HCT116 (cell line): ENCODE results near the gene ANP32B. TPM values are rescaled to one million over a fixed set of nuclear protein-coding genes. Genes with fewer than 3 reads are reported as not detected.

Experiments used
- ATAC-seq: fragments of 200-7000 bp; cut with Tn5 transposase; 2 replicates; pipeline ENCODE4 v1.9.1; 2020; ENCODE audit warnings: mild to moderate bottlenecking, moderate library complexity
- BruUV-seq: library from RNA; stranded (reverse); fragments of 400-500 nt; replicated peaks from 2 replicates; lab custom pipeline; 2021; lab: Mats Ljungman, UMichigan
- CTCF ChIA-PET: fragments of 300-600 bp; sonication (Branson Sonifier 250); formaldehyde crosslinking; loops from one replicate; lab custom pipeline; 2021; ENCODE audit warnings: antibody characterized with exemption; lab: Charles Lee
- POLR2A ChIA-PET: fragments of 300-600, 350-600 bp; sonication (Branson Sonifier 250); formaldehyde crosslinking; loops from one replicate; lab custom pipeline; 2021; ENCODE audit warnings: antibody characterized with exemption; lab: Charles Lee
- RAD21 ChIA-PET, 2 experiments: fragments of 300-600 bp; sonication (Branson Sonifier 250); formaldehyde crosslinking; loops; one replicate each; lab custom pipeline; 2023; ENCODE audit warnings: low total read pairs in 2 of 2; ENCODE audit not compliant: uncharacterized antibody in 2 of 2, unreplicated experiment in 2 of 2, low non-redundant PET in 1 of 2; lab: Charles Lee
- DNase-seq: peaks from one replicate; pipeline ENCODE4 v3.0.0-alpha.2; 2010; ENCODE audit warnings: low read depth, low spot score
- H2AFZ ChIP-seq: fragments of 200-600 bp; shearing (Covaris generic), sonication (generic); 2 replicates; pipeline ENCODE4 v1.6.1; 2017; ENCODE audit warnings: low read depth, mixed run types, mixed read lengths, antibody characterized with exemption, low read length; ENCODE audit not compliant: poor library complexity, severe bottlenecking
- H3K27ac ChIP-seq: 2 replicates; pipeline ENCODE4 v1.5.1; 2012; ENCODE audit warnings: low read depth, low read length
- H3K27me3 ChIP-seq: fragments of 200-600 bp; sonication (generic); 2 replicates; pipeline ENCODE4 v1.6.1; 2016; ENCODE audit warnings: mixed run types, low read length, mixed read lengths; ENCODE audit not compliant: insufficient read depth
- H3K36me3 ChIP-seq, 2 experiments: fragments of 200-500 bp in 1 of 2; fragments of 200-600 bp in 1 of 2; sonication (Bioruptor generic) in 1 of 2; sonication (generic) in 1 of 2; 2 replicates each; pipeline versions ENCODE4 v1.5.1 to v1.6.1; 2014 to 2016; ENCODE audit warnings: low read length in 2 of 2, inconsistent platforms in 1 of 2, mixed read lengths in 1 of 2, mixed run types in 1 of 2; ENCODE audit not compliant: insufficient read depth in 2 of 2, control insufficient read depth in 1 of 2
- H3K4me1 ChIP-seq, 2 experiments: fragments of 200-600 bp in 1 of 2; sonication (generic) in 1 of 2; 2 replicates each; pipeline versions ENCODE4 v1.5.1 to v1.6.1; 2012 to 2017; ENCODE audit warnings: low read length in 2 of 2, inconsistent platforms in 1 of 2, mild to moderate bottlenecking in 1 of 2, mixed read lengths in 1 of 2, mixed run types in 1 of 2, moderate library complexity in 1 of 2; ENCODE audit not compliant: insufficient read depth in 2 of 2, control insufficient read depth in 1 of 2
- H3K4me2 ChIP-seq: fragments of 200-600 bp; sonication (generic); 2 replicates; pipeline ENCODE4 v1.6.1; 2017; ENCODE audit warnings: mixed run types, low read length, mixed read lengths
- H3K4me3 ChIP-seq, 2 experiments: fragments of 200-600 bp in 1 of 2; sonication (generic) in 1 of 2; replicated peaks in 1 of 2; 2 replicates each; pipeline ENCODE4 v1.5.1; 2011 to 2016; ENCODE audit warnings: low read length in 2 of 2, control low read depth in 1 of 2, low read depth in 1 of 2, mild to moderate bottlenecking in 1 of 2, mixed read lengths in 1 of 2, mixed run types in 1 of 2
- H3K79me2 ChIP-seq: fragments of 200-600 bp; sonication (generic); 2 replicates; pipeline ENCODE4 v1.6.1; 2017; ENCODE audit warnings: mild to moderate bottlenecking, mixed run types, low read length, moderate library complexity, mixed read lengths; ENCODE audit not compliant: insufficient read depth
- H3K9ac ChIP-seq: fragments of 200-600 bp; sonication (generic); 2 replicates; pipeline ENCODE4 v1.6.1; 2016; ENCODE audit warnings: low read length, mixed read lengths
- H3K9me2 ChIP-seq: fragments of 200-600 bp; sonication (generic), shearing (Covaris generic); 2 replicates; pipeline ENCODE4 v1.6.1; 2017; ENCODE audit warnings: mixed run types, mild to moderate bottlenecking, moderate library complexity; ENCODE audit not compliant: insufficient read depth
- H3K9me3 ChIP-seq, 2 experiments: fragments of 200-500 bp in 1 of 2; fragments of 200-600 bp in 1 of 2; sonication (Bioruptor generic) in 1 of 2; sonication (generic) in 1 of 2; 2 replicates each; pipeline ENCODE4 v1.6.1; 2014 to 2017; ENCODE audit warnings: low read length in 2 of 2, mixed read lengths in 2 of 2, inconsistent platforms in 1 of 2, low read depth in 1 of 2, mild to moderate bottlenecking in 1 of 2, mixed run types in 1 of 2, moderate library complexity in 1 of 2; ENCODE audit not compliant: control insufficient read depth in 1 of 2, insufficient read depth in 1 of 2
- H4K20me1 ChIP-seq: fragments of 200-600 bp; sonication (generic), shearing (Covaris generic); 2 replicates; pipeline ENCODE4 v1.6.1; 2017; ENCODE audit warnings: mixed run types, mild to moderate bottlenecking, moderate library complexity; ENCODE audit not compliant: insufficient read depth
- EGR1 ChIP-seq: IDR thresholded peaks from 2 replicates; pipeline ENCODE4 v1.6.1; 2012; ENCODE audit warnings: low read depth
- ELF1 ChIP-seq: IDR thresholded peaks from 2 replicates; pipeline ENCODE4 v1.6.1; 2012; ENCODE audit warnings: low read depth, borderline replicate concordance
- FOSL1 ChIP-seq: IDR thresholded peaks from 2 replicates; pipeline ENCODE4 v1.6.1; 2012; ENCODE audit warnings: low read depth
- JUND ChIP-seq: IDR thresholded peaks from 2 replicates; pipeline ENCODE4 v1.6.1; 2012
- POLR2A ChIP-seq: IDR thresholded peaks from 2 replicates; pipeline ENCODE4 v1.7.0; 2011; ENCODE audit warnings: borderline replicate concordance; ENCODE audit not compliant: insufficient read depth, insufficient read length; ENCODE audit errors: extremely low read depth
- SIN3A ChIP-seq: IDR thresholded peaks from 2 replicates; pipeline ENCODE4 v1.6.1; 2012; ENCODE audit warnings: low read depth
- SP1 ChIP-seq: IDR thresholded peaks from 2 replicates; pipeline ENCODE4 v1.6.1; 2012; ENCODE audit warnings: low read depth
- SRF ChIP-seq: IDR thresholded peaks from 2 replicates; pipeline ENCODE4 v1.6.1; 2012; ENCODE audit warnings: low read depth
- TCF7L2 ChIP-seq: IDR thresholded peaks from 2 replicates; pipeline ENCODE4 v1.7.0; 2011; ENCODE audit warnings: borderline replicate concordance, inconsistent platforms; ENCODE audit not compliant: insufficient read depth, insufficient read length; ENCODE audit errors: extremely low read depth
- YY1 ChIP-seq: IDR thresholded peaks from 2 replicates; pipeline ENCODE4 v1.6.1; 2011; ENCODE audit warnings: low read length, low read depth, moderate library complexity, mild to moderate bottlenecking; ENCODE audit not compliant: insufficient replicate concordance; ENCODE audit errors: extremely low read depth
- ZFX ChIP-seq: fragments of 450-650 bp; IDR thresholded peaks from 2 replicates; pipeline ENCODE4 v1.6.1; 2017
- ZNF274 ChIP-seq: fragments of 200-500 bp; sonication (Bioruptor generic); IDR thresholded peaks from 2 replicates; pipeline ENCODE4 v1.6.1; 2014; ENCODE audit warnings: mild to moderate bottlenecking, low read depth, low read length, inconsistent platforms
- intact Hi-C: fragments of 100-400 bp; cut with micrococcal nuclease; formaldehyde crosslinking; loops from 2 replicates; pipeline ENCODE4 v1.10.0; 2022
- total RNA-seq: library from RNA; stranded (reverse); gene quantifications from one replicate; pipeline ENCODE4 v1.2.1, GENCODE V29; 2021; ENCODE audit not compliant: unreplicated experiment
- TF ChIP-seq, protein P1 (sequence below): IDR thresholded peaks from 2 replicates; pipeline ENCODE4 v1.6.1; 2012

ANP32B gene
- total RNA-seq, 1 experiment from 2014 or later, result 206 TPM

DNA sequence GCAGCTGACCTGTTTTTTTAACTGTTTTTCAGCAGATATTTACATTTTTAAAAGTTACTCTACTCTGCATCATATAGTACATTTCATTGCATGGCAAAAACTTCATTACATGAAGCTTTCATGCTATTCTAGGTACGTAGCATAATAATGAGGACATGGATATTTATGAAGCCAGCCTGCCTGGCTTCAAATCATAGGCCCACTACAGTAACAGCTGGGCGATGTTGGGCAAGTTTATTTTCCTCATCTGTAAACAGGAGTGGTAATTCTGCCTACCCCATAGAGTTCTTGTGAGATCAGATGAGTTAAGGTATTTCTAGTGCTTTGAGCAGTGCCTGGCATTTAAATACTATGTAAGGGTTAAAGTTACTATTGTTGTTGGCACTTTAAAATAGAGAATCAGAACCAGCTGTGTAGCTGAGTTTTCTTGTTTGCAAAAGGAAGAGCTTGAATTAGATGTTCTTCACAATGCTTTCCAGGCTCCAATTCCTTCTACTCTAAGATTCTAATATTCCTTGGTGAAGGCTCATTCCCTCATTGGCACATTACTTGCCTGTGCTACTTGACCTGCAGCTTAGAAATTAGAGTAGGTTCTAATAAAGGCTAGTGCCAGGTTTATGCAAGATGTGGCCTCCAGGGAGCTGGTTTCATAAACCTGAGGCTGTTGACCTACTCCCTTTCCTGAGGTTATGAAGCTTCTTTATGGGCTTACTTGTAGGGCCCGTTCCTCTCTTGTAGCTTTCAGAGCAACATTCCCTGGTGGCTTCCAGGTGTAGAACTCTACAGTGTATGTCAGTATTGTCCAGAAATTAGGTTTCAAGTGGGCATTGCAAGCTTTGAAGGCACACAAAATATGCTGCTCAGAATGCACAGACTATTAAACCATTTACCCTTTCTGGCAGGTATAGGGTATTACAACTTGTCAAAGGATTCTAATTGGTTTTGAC lies 14.5 kb downstream of the ANP32B start:
- ChIA-PET RAD21 (no interaction called here), POLR2A (no interaction called here), CTCF (interaction anchor here (0.8 kb wide), 1 partner anchor 38 kb away, joined by 3 read pairs; no protein-coding TSS in a partner anchor)
- Histone ChIP-seq H3K79me2 (peaks cover 97% of the 10 kb centered on the region), H3K4me2 (no peak overlapping the region), H2AFZ (no peak overlapping the region), H3K27ac (no peak overlapping the region), H3K4me1 (no peaks in the 10 kb centered on the region), H3K9ac (no peak overlapping the region), H4K20me1 (peaks cover 44% of the 10 kb centered on the region; the same call in 1 of the 2 replicates), H3K9me2 (no peaks in the 10 kb centered on the region), H3K27me3 (no peaks in the 10 kb centered on the region), H3K9me3 (no peaks in the 10 kb centered on the region), H3K36me3 (peaks cover 24 to 67% of the 10 kb centered on the region in 2 experiments), H3K4me3 (no peak overlapping the region)
- TF ChIP-seq EGR1 (no peak), YY1 (no peak), JUND (no peak), POLR2A (no peak), ZNF274 (no peak), TCF7L2 (no peak), ELF1 (no peak), ZFX (no peak), SRF (no peak), FOSL1 (no peak), SIN3A (no peak), SP1 (no peak)
- TF ChIP-seq, protein P1, sequence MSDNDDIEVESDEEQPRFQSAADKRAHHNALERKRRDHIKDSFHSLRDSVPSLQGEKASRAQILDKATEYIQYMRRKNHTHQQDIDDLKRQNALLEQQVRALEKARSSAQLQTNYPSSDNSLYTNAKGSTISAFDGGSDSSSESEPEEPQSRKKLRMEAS, result no peak
- BruUV-seq, result no TSS peak
- ATAC-seq (peak; percentile 20; the same call in 1 of the 2 replicates), DNase-seq (no peak)
- intact Hi-C loops, result no loop called here
